Natural killer cell (primary cell): ENCODE data around the gene SH3BGRL3. TPM values are rescaled to one million over a fixed set of nuclear protein-coding genes. Genes with fewer than 3 reads are reported as not detected.

Experiments used
- ATAC-seq, 3 donors: fragments of 150-1000 bp in 2 of 3; fragments of 200-7000 bp in 1 of 3; cut with Tn5 transposase; 1 replicate in 1 of 3; 2 replicates in 2 of 3; pipeline ENCODE4 v1.10.0; 2021; ENCODE audit warnings: mild to moderate bottlenecking in 2 of 3, moderate library complexity in 2 of 3
- DNase-seq, 2 donors: peaks; one replicate each; pipeline versions ENCODE4 v3.0.0 to v3.0.0-alpha.2; 2013 to 2021; ENCODE audit warnings: mixed read lengths in 1 of 2
- H3K27ac ChIP-seq: one replicate; pipeline ENCODE4 v1.5.1; 2013; ENCODE audit warnings: mild to moderate bottlenecking, low read length
- H3K27me3 ChIP-seq: one replicate; pipeline ENCODE4 v1.6.1; 2013; ENCODE audit warnings: low read length; ENCODE audit not compliant: control insufficient read depth, insufficient read depth
- H3K36me3 ChIP-seq: one replicate; pipeline ENCODE4 v1.6.1; 2013; ENCODE audit warnings: low read length; ENCODE audit not compliant: control insufficient read depth, insufficient read depth
- H3K4me1 ChIP-seq: one replicate; pipeline ENCODE4 v1.6.1; 2013; ENCODE audit warnings: low read length; ENCODE audit not compliant: control insufficient read depth, insufficient read depth
- H3K4me3 ChIP-seq: one replicate; pipeline ENCODE4 v1.5.1; 2013; ENCODE audit warnings: low read length
- H3K9me3 ChIP-seq: one replicate; pipeline ENCODE4 v1.6.1; 2013; ENCODE audit warnings: low read length; ENCODE audit not compliant: control insufficient read depth, insufficient read depth
- H3K27ac Mint-ChIP-seq, 2 donors: one replicate each; pipeline ENCODE4 v1.8.0; 2022; ENCODE audit warnings: mild to moderate bottlenecking in 2 of 2, mixed read lengths in 2 of 2, moderate library complexity in 1 of 2
- H3K27me3 Mint-ChIP-seq, 2 donors: one replicate each; pipeline ENCODE4 v1.8.0; 2022; ENCODE audit warnings: low read depth in 2 of 2, mixed read lengths in 2 of 2
- H3K36me3 Mint-ChIP-seq: one replicate; pipeline ENCODE4 v1.8.0; 2022; ENCODE audit warnings: mixed read lengths
- H3K4me1 Mint-ChIP-seq, 2 donors: one replicate each; pipeline ENCODE4 v1.8.0; 2022; ENCODE audit warnings: mixed read lengths in 2 of 2
- H3K4me3 Mint-ChIP-seq: one replicate; pipeline ENCODE4 v1.8.0; 2022; ENCODE audit warnings: mild to moderate bottlenecking, moderate library complexity, mixed read lengths
- H3K9me3 Mint-ChIP-seq, 2 donors: one replicate each; pipeline ENCODE4 v1.8.0; 2022; ENCODE audit warnings: mixed read lengths in 2 of 2
- CTCF ChIP-seq: fragments of 200-600 bp; IDR thresholded peaks from one replicate; pipeline ENCODE4 v1.8.0; 2022; ENCODE audit warnings: antibody characterized with exemption
- WGBS: methylation state at CpG from one replicate; pipeline ENCODE4 v1.1.7; 2013; ENCODE audit warnings: missing lambda C conversion rate; ENCODE audit not compliant: insufficient coverage; 5-methylcytosine and 5-hydroxymethylcytosine counted together
- intact Hi-C: fragments of 100-400 bp; cut with micrococcal nuclease; formaldehyde crosslinking; loops from one replicate; pipeline ENCODE4 v1.14.2; 2022
- total RNA-seq, 4 donors: library from RNA; stranded (reverse); fragments of 120-200 nt in 1 of 4; gene quantifications; one replicate each; pipeline versions ENCODE4 v1.2.3 to v1.2.4, GENCODE V29; 2013 to 2022

SH3BGRL3 gene
- total RNA-seq, 3 donors from 2014 or later (not counting 1 experiment from before 2014, with no cell fraction given): 396 to 488 (median 437) TPM

- H3K4me3 Mint-ChIP-seq: peak overlapping the region; percentile 92
- peak; percentile 95 for DNase-seq
- peaks cover 33% of the 10 kb centered on the region for H3K36me3 ChIP-seq
- H3K4me3 ChIP-seq: no peak overlapping the region
- H3K9me3 Mint-ChIP-seq: no peaks in the 10 kb centered on the region
- ATAC-seq: peak; percentile 89 to 94 (median 91)
- 20% methylated on average over 12 of the region's 16 CpGs for WGBS
- H3K9me3 ChIP-seq: no peaks in the 10 kb centered on the region
- TF ChIP-seq CTCF: peak; percentile 86
- intact Hi-C loops: loop anchor here (1.0 to 5.0 kb wide), 5 partner anchors 37 to 216 kb away; partner anchors contain the start of gene ZNF593
- peaks cover 55% of the 10 kb centered on the region for H3K4me1 ChIP-seq
- H3K36me3 Mint-ChIP-seq: peaks cover 7% of the 10 kb centered on the region
- H3K27me3 ChIP-seq: no peaks in the 10 kb centered on the region
- H3K27ac ChIP-seq: peak overlapping the region; percentile 25
- H3K4me1 Mint-ChIP-seq: peaks cover 49 to 53% of the 10 kb centered on the region in 2 donors
- no peaks in the 10 kb centered on the region for H3K27me3 Mint-ChIP-seq
- peak overlapping the region; percentile 79 to 88 for H3K27ac Mint-ChIP-seq
These were observed 41.6 kb downstream of the SH3BGRL3 start for GRCh38 chr1:26321315-26322041.

GRCh38 chr1:26322042-26322331 is 42.1 kb downstream of the SH3BGRL3 start:
- no peak overlapping the region for H3K27ac ChIP-seq
- no peak for DNase-seq
- no peak overlapping the region for H3K4me3 ChIP-seq
- intact Hi-C loops: loop anchor here (5.0 kb wide), 1 partner anchor 70 kb away; no protein-coding TSS in a partner anchor
- Mint-ChIP-seq H3K4me3 (no peak overlapping the region), H3K36me3 (peaks cover 7% of the 10 kb centered on the region), H3K4me1 (peaks cover 46 to 53% of the 10 kb centered on the region in 2 donors), H3K27me3 (no peaks in the 10 kb centered on the region), H3K27ac (peak overlapping the region in 1 of 2 donors; percentile 79), H3K9me3 (no peaks in the 10 kb centered on the region)
- no peak for TF ChIP-seq CTCF
- H3K9me3 ChIP-seq: no peaks in the 10 kb centered on the region
- H3K36me3 ChIP-seq: peaks cover 33% of the 10 kb centered on the region
- no peaks in the 10 kb centered on the region for H3K27me3 ChIP-seq
- WGBS: 93% methylated on average over 8 of the region's 10 CpGs
- ATAC-seq: no peak
- peaks cover 50% of the 10 kb centered on the region for H3K4me1 ChIP-seq

GRCh38 chr1:26323382-26323781 is 43.5 kb downstream of the SH3BGRL3 start:
- TF ChIP-seq CTCF: no peak
- Histone ChIP-seq H3K36me3 (peaks cover 33% of the 10 kb centered on the region), H3K27me3 (no peaks in the 10 kb centered on the region), H3K9me3 (no peaks in the 10 kb centered on the region), H3K4me1 (peaks cover 36% of the 10 kb centered on the region), H3K27ac (no peak overlapping the region), H3K4me3 (no peak overlapping the region)
- H3K4me3 Mint-ChIP-seq: peak overlapping the region; percentile 37
- peak overlapping the region in 1 of 2 donors; percentile 31 for H3K27ac Mint-ChIP-seq
- DNase-seq (no peak), ATAC-seq (no peak)
- intact Hi-C loops: loop anchor here (5.0 kb wide), 1 partner anchor 69 kb away; no protein-coding TSS in a partner anchor
- peaks cover 32 to 39% of the 10 kb centered on the region in 2 donors for H3K4me1 Mint-ChIP-seq
- H3K27me3 Mint-ChIP-seq: no peaks in the 10 kb centered on the region
- H3K36me3 Mint-ChIP-seq: peaks cover 7% of the 10 kb centered on the region
- no peaks in the 10 kb centered on the region for H3K9me3 Mint-ChIP-seq
- 70% methylated on average over 2 of the region's 2 CpGs for WGBS
